C1 segment of cervical spinal cord (tissue), 14 donors: Measurements from ENCODE around the gene FAM78B.

ENCODE experiments used
- DNase-seq, 14 donors: peaks; one replicate each; lab custom pipeline; 2025; lab: John Stamatoyannopoulos, UW

Gene FAM78B

DNA sequence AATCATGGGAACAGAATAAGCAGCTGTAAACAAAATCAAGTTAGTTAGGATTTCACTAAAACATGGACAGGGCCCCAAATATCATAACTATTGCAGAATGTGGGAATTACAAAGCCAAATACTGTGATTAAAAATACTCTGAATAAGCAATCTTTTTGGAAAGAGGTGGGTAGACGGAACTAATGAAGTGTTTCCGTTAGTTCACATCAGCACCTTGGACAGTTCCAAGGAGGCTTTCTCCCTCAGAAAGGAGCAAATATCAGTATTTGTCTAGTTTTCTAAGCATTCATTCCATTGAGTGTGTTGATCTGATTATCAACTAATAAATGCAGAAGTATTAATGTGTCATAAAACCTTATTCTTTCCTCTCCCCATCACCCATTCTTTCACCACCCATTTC lies 97.4 kb downstream of the FAM78B start:
- DNase-seq, result no peak

DNA sequence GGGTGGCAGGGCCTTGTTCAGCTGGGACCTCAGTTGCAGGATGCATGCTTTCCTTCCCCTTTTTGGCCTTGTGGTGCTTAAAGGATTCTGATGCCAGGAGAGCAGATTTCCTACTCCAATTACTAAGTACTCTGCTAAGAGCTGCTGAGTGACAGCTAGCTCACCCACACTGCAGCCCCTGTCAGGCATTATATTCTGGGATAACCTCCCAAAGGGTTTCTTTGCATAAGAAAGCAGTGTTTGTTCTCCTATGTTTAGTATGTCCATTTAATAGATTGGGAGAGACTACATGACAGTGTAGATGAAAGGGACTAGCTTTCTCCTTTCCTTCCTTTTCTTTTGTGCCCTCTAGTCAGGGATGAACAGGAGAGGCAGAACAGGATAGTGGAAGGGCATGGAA lies 100.7 kb downstream of the FAM78B start:
- DNase-seq, result no peak

GRCh38 chr1:166064951-166065350 lies 101.8 kb downstream of the FAM78B start:
- DNase-seq, result no peak

DNA sequence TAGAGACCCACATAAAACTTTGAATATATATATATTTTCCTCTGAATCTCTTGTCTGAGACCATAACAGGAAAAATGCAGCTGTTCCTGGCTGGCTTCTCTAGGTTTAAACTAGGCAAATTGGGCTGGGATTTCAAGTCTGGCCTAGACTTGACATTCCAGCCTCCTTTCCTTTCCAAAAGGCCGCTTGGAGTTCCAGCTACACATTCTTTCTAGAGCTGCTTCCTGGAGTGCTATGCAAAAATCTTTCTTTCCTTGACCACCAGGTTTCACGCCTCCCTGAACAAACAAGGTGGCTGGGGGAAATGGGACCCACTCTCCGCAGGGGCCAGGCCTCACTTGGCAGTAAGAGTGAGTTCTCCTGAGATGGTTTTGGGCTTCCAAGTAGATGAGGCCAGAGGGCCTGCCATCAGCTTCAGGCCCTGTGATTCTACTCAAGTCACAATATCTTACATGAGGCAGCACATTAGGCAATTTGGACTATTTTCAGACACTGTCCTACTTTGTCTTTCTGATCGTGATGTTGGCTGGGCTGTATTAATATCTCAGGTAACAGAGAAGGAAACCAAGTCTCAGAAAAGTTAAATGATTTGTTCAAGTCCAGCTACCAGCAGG lies 102.4 kb downstream of the FAM78B start:
- DNase-seq, result no peak

DNA sequence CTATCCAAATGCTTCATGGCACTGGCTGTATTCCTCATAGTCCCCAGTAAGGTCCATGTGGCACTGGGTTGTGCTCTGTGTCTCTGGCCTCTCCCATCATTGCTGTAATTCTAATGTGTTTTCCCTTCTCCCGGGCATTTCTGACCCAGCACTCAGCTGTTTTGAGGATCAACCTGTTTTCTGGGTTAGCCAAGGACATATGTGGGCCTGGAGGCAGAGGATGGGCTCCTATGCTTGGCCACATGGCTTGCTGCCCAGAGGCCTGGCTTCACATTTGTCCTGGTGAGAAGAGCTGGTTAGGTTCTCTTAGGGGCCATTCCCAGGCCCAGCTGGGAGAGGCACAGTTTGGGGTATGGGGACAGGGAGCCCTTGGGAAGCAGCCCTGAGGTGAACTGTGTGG lies 103.1 kb downstream of the FAM78B start:
- peak in 1 of 14 donors; percentile 79 for DNase-seq

DNA sequence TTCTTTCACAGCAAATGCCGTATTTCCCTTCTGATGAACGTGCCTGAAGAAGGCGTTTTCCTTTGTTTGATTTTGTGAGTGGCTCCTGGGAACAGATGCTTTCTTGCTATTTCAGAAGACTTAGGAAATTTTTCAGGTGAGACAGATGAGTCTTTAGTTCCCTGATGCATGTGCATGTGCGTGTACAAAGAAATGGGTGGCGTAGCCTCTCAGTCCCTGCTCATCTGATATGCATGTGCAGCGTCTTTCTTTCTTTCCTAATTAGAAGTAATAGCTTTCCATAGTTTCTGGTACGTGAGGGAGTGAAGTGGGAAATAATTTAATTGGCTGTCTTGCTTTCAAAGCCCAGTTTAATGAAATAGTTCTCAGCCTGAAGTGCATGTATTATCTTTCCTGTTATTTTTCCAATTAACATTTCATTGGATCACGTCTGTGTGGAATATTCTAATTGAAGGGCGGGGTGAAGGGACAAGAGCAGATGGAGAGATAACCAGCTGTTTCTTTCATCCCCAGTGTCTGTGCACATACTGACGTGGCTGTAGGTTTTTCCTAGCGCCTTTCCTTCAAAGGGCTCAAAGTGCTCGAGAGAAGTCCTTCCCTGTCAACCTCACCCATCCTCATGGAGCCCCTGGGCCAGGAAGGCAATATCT lies 104.3 kb downstream of the FAM78B start:
- no peak for DNase-seq

GRCh38 chr1:166057650-166058049 lies 109.2 kb downstream of the FAM78B start:
- DNase-seq, result no peak

- no peak for DNase-seq
Measured at GRCh38 chr1:166053395-166053794, 113.4 kb downstream of the FAM78B start.

- DNase-seq, result no peak
Measured at GRCh38 chr1:166040202-166040997, 126.4 kb downstream of the FAM78B start.

- DNase-seq, result no peak
Measured at GRCh38 chr1:166039436-166040201, 127.2 kb downstream of the FAM78B start.

- DNase-seq, result no peak
Measured at GRCh38 chr1:166036092-166036491, 130.7 kb downstream of the FAM78B start.

- DNase-seq, result peak in 4 of 14 donors; percentile 5 to 100 (median 54)
Measured at GRCh38 chr1:166032572-166033371, 134.0 kb downstream of the FAM78B start.

- DNase-seq, result no peak
Measured at GRCh38 chr1:166031932-166032571, 134.7 kb downstream of the FAM78B start.

GRCh38 chr1:166029196-166029945 lies 137.4 kb downstream of the FAM78B start:
- DNase-seq, result no peak

GRCh38 chr1:166026555-166026954 lies 140.2 kb downstream of the FAM78B start:
- no peak for DNase-seq

GRCh38 chr1:166026143-166026542 lies 140.7 kb downstream of the FAM78B start:
- no peak for DNase-seq

- no peak for DNase-seq
Measured at GRCh38 chr1:166020210-166020609, 146.6 kb downstream of the FAM78B start.
